B cell (primary cell): ENCODE data around the gene KIAA0753. TPM values are rescaled to one million over a fixed set of nuclear protein-coding genes. Genes with fewer than 3 reads are reported as not detected.

Experiments used
- ATAC-seq: fragments of 200-7000 bp; cut with Tn5 transposase; one replicate; pipeline ENCODE4 v1.10.0; 2021; ENCODE audit warnings: low read depth, mild to moderate bottlenecking, moderate number of reproducible peaks, moderate library complexity
- CTCF ChIA-PET: fragments of 350-600 bp; sonication (Branson Sonifier 250); formaldehyde crosslinking; loops from one replicate; lab custom pipeline; 2021; ENCODE audit warnings: antibody characterized with exemption, inconsistent platforms; lab: Charles Lee
- POLR2A ChIA-PET: fragments of 350-600 bp; sonication (Branson Sonifier 250); formaldehyde crosslinking; loops from one replicate; lab custom pipeline; 2021; ENCODE audit warnings: antibody characterized with exemption; lab: Charles Lee
- DNase-seq: peaks from one replicate; pipeline ENCODE4 v3.0.0; 2013
- H2AFZ ChIP-seq: 2 replicates; pipeline ENCODE4 v1.6.1; 2012; ENCODE audit warnings: mild to moderate bottlenecking, low read depth, low read length; ENCODE audit not compliant: insufficient read depth, poor library complexity, severe bottlenecking
- H3K27ac ChIP-seq, 2 donors: 1 replicate in 1 of 2; 2 replicates in 1 of 2; pipeline ENCODE4 v1.5.1; 2012 to 2013; ENCODE audit warnings: low read length in 2 of 2, mild to moderate bottlenecking in 2 of 2, moderate library complexity in 1 of 2
- H3K27me3 ChIP-seq, 4 experiments: fragments of 200-600 bp in 1 of 4; sonication (generic) in 1 of 4; replicated peaks in 1 of 4; 1 replicate in 2 of 4; 2 replicates in 2 of 4; pipeline versions ENCODE4 v1.6.1 to v1.7.0; 2013 to 2016; ENCODE audit warnings: low read length in 3 of 4, mild to moderate bottlenecking in 2 of 4, mixed read lengths in 1 of 4, moderate library complexity in 1 of 4; ENCODE audit not compliant: insufficient read depth in 4 of 4, control insufficient read depth in 3 of 4; ENCODE audit errors: control extremely low read depth in 1 of 4
- H3K36me3 ChIP-seq, 2 experiments: replicated peaks in 1 of 2; 1 replicate in 1 of 2; 2 replicates in 1 of 2; pipeline versions ENCODE4 v1.6.1 to v1.7.1; 2013; ENCODE audit warnings: low read length in 1 of 2; ENCODE audit not compliant: insufficient read depth in 2 of 2, control insufficient read depth in 1 of 2; ENCODE audit errors: control extremely low read depth in 1 of 2, extremely low read depth in 1 of 2
- H3K4me1 ChIP-seq, 2 donors: fragments of 200-600 bp in 1 of 2; sonication (generic) in 1 of 2; 1 replicate in 1 of 2; 2 replicates in 1 of 2; pipeline versions ENCODE4 v1.5.1 to v1.6.1; 2013 to 2017; ENCODE audit warnings: low read length in 2 of 2; ENCODE audit not compliant: control insufficient read depth in 2 of 2, insufficient read depth in 2 of 2
- H3K4me2 ChIP-seq: replicated peaks from 2 replicates; pipeline ENCODE3; 2012; ENCODE audit warnings: mild to moderate bottlenecking, low read depth, low read length; ENCODE audit not compliant: poor library complexity, severe bottlenecking
- H3K4me3 ChIP-seq, 5 experiments: fragments of 200-600 bp in 1 of 5; sonication (generic) in 1 of 5; 1 replicate in 3 of 5; 2 replicates in 2 of 5; pipeline versions ENCODE4 v1.5.1 to v1.7.0; 2011 to 2016; ENCODE audit warnings: low read length in 4 of 5, mild to moderate bottlenecking in 4 of 5, low read depth in 2 of 5, control low read depth in 1 of 5, moderate library complexity in 1 of 5; ENCODE audit not compliant: insufficient read depth in 1 of 5; ENCODE audit errors: control extremely low read depth in 1 of 5, extremely low read depth in 1 of 5
- H3K79me2 ChIP-seq: fragments of 200-600 bp; sonication (generic); one replicate; pipeline ENCODE4 v1.6.0; 2016; ENCODE audit warnings: low read length; ENCODE audit not compliant: control insufficient read depth, insufficient read depth
- H3K9ac ChIP-seq: fragments of 200-600 bp; sonication (generic); 2 replicates; pipeline ENCODE4 v1.6.1; 2017; ENCODE audit warnings: mild to moderate bottlenecking, low read length, moderate library complexity
- H3K9me3 ChIP-seq, 3 donors: one replicate each; pipeline versions ENCODE4 v1.6.1 to v1.7.1; 2013; ENCODE audit warnings: low read length in 2 of 3; ENCODE audit not compliant: control insufficient read depth in 2 of 3, insufficient read depth in 1 of 3; ENCODE audit errors: control extremely low read depth in 1 of 3
- H4K20me1 ChIP-seq: 2 replicates; pipeline ENCODE4 v1.6.0; 2012; ENCODE audit warnings: mild to moderate bottlenecking, low read length; ENCODE audit not compliant: insufficient read depth, control insufficient read depth, poor library complexity, severe bottlenecking
- H3K27ac Mint-ChIP-seq: one replicate; pipeline ENCODE4 v1.8.0; 2021; ENCODE audit warnings: mixed read lengths
- H3K27me3 Mint-ChIP-seq: one replicate; pipeline ENCODE4 v1.8.0; 2021; ENCODE audit warnings: mixed read lengths
- H3K4me1 Mint-ChIP-seq: one replicate; pipeline ENCODE4 v1.8.0; 2021; ENCODE audit warnings: mixed read lengths
- H3K4me3 Mint-ChIP-seq: one replicate; pipeline ENCODE4 v1.8.0; 2021; ENCODE audit warnings: mixed read lengths
- H3K9me3 Mint-ChIP-seq: one replicate; pipeline ENCODE4 v1.8.0; 2022; ENCODE audit warnings: mixed read lengths; ENCODE audit not compliant: insufficient read depth
- EZH2 ChIP-seq: IDR thresholded peaks from 2 replicates; pipeline ENCODE4 v1.6.1; 2012; ENCODE audit warnings: borderline replicate concordance, low read depth, mild to moderate bottlenecking, moderate library complexity, low read length; ENCODE audit not compliant: insufficient read depth, poor library complexity, severe bottlenecking
- WGBS: methylation state at CpG from one replicate; pipeline ENCODE4 v1.1.5; 2013; ENCODE audit warnings: missing lambda C conversion rate; ENCODE audit not compliant: insufficient coverage; 5-methylcytosine and 5-hydroxymethylcytosine counted together
- intact Hi-C: fragments of 100-400 bp; cut with micrococcal nuclease; formaldehyde crosslinking; loops from one replicate; pipeline ENCODE4 v1.10.0; 2022
- polyA plus RNA-seq: library from polyadenylated mRNA; depleted of rRNA; stranded (reverse); fragments of >200 nt; gene quantifications from 2 replicates; pipeline ENCODE4 v1.2.3, GENCODE V29; 2012
- total RNA-seq, 2 donors: library from RNA; stranded (reverse); fragments of 120-200 nt in 1 of 2; gene quantifications; 1 replicate in 1 of 2; 2 replicates in 1 of 2; pipeline versions ENCODE4 v1.2.3 to v1.2.4, GENCODE V29; 2013 to 2022
- TF ChIP-seq, protein P1 (sequence below): fragments of 200-600 bp; IDR thresholded peaks from one replicate; pipeline ENCODE4 v1.8.0; 2022; ENCODE audit warnings: antibody characterized with exemption, mild to moderate bottlenecking

Gene KIAA0753
- total and polyA plus RNA-seq, 2 donors (not counting 1 experiment from before 2014, with no cell fraction given): 6.3 to 29.1 TPM

GRCh38 chr17:6543079-6544010 is 97.2 kb downstream of the KIAA0753 start:
- WGBS: 93% methylated on average over 15 of the region's 16 CpGs
- Mint-ChIP-seq H3K27me3 (peaks cover 16% of the 10 kb centered on the region), H3K4me3 (no peak overlapping the region), H3K9me3 (no peaks in the 10 kb centered on the region), H3K4me1 (peaks cover 3% of the 10 kb centered on the region), H3K27ac (no peak overlapping the region)
- no peak overlapping the region for H3K27ac ChIP-seq
- no peak for ATAC-seq
- no peak overlapping the region for H3K4me2 ChIP-seq
- H3K9me3 ChIP-seq: peaks cover 0 to 11% (median 0%) of the 10 kb centered on the region in 3 donors
- H2AFZ ChIP-seq: no peak overlapping the region
- TF ChIP-seq EZH2: no peak
- TF ChIP-seq, protein P1, sequence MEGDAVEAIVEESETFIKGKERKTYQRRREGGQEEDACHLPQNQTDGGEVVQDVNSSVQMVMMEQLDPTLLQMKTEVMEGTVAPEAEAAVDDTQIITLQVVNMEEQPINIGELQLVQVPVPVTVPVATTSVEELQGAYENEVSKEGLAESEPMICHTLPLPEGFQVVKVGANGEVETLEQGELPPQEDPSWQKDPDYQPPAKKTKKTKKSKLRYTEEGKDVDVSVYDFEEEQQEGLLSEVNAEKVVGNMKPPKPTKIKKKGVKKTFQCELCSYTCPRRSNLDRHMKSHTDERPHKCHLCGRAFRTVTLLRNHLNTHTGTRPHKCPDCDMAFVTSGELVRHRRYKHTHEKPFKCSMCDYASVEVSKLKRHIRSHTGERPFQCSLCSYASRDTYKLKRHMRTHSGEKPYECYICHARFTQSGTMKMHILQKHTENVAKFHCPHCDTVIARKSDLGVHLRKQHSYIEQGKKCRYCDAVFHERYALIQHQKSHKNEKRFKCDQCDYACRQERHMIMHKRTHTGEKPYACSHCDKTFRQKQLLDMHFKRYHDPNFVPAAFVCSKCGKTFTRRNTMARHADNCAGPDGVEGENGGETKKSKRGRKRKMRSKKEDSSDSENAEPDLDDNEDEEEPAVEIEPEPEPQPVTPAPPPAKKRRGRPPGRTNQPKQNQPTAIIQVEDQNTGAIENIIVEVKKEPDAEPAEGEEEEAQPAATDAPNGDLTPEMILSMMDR: no peak
- no peaks in the 10 kb centered on the region for H3K4me1 ChIP-seq
- DNase-seq: no peak
- POLR2A ChIA-PET: no interaction called here
- H3K4me3 ChIP-seq: no peak overlapping the region
- peaks cover 0 to 5% (median 0%) of the 10 kb centered on the region in 4 experiments for H3K27me3 ChIP-seq
- H4K20me1 ChIP-seq: no peaks in the 10 kb centered on the region
- H3K9ac ChIP-seq: no peak overlapping the region
- intact Hi-C loops: no loop called here
- no peaks in the 10 kb centered on the region for H3K36me3 ChIP-seq
- CTCF ChIA-PET: no interaction called here
- no peaks in the 10 kb centered on the region for H3K79me2 ChIP-seq

- ATAC-seq: no peak
- no peak overlapping the region for H2AFZ ChIP-seq
- intact Hi-C loops: no loop called here
- H3K9me3 ChIP-seq: peaks cover 0 to 11% (median 0%) of the 10 kb centered on the region in 3 donors
- no peak for TF ChIP-seq EZH2
- TF ChIP-seq, protein P1: no peak
- H3K4me2 ChIP-seq: no peak overlapping the region
- H4K20me1 ChIP-seq: no peaks in the 10 kb centered on the region
- Mint-ChIP-seq H3K27ac (no peak overlapping the region), H3K27me3 (peaks cover 14% of the 10 kb centered on the region), H3K9me3 (no peaks in the 10 kb centered on the region), H3K4me1 (no peaks in the 10 kb centered on the region), H3K4me3 (no peak overlapping the region)
- H3K4me3 ChIP-seq: no peak overlapping the region
- no peaks in the 10 kb centered on the region for H3K79me2 ChIP-seq
- no peak overlapping the region for H3K9ac ChIP-seq
- H3K27ac ChIP-seq: no peak overlapping the region
- ChIA-PET POLR2A (no interaction called here), CTCF (no interaction called here)
- WGBS: 93% methylated on average over 3 of the region's 4 CpGs
- no peaks in the 10 kb centered on the region for H3K36me3 ChIP-seq
- no peaks in the 10 kb centered on the region for H3K4me1 ChIP-seq
- H3K27me3 ChIP-seq: peaks cover 0 to 5% (median 0%) of the 10 kb centered on the region in 4 experiments
- no peak for DNase-seq
Measured at GRCh38 chr17:6542577-6542976, 97.9 kb downstream of the KIAA0753 start.
